Uterus (tissue), 4 donors: ENCODE data around the gene CALM1. TPM values are rescaled to one million over a fixed set of nuclear protein-coding genes. Genes with fewer than 3 reads are reported as not detected.

ENCODE experiments used
- DNase-seq, 2 donors: peaks; one replicate each; pipeline ENCODE4 v3.0.0-alpha.2; 2019 to 2020
- H3K27ac ChIP-seq, 2 donors: fragments of 200-600 bp; sonication (generic); 1 replicate in 1 of 2; 2 replicates in 1 of 2; pipeline ENCODE4 v1.5.1; 2016 to 2018
- H3K27me3 ChIP-seq, 2 donors: fragments of 200-600 bp; sonication (generic); one replicate each; pipeline ENCODE4 v1.5.1; 2018 to 2019; ENCODE audit warnings: control low read depth in 1 of 2
- H3K36me3 ChIP-seq, 2 donors: fragments of 200-600 bp; sonication (generic); one replicate each; pipeline ENCODE4 v1.5.1; 2019; ENCODE audit warnings: control low read depth in 1 of 2
- H3K4me1 ChIP-seq, 2 donors: fragments of 200-600 bp; sonication (generic); one replicate each; pipeline ENCODE4 v1.5.1; 2018 to 2019; ENCODE audit warnings: control low read depth in 1 of 2
- H3K4me3 ChIP-seq, 2 donors: fragments of 200-600 bp; sonication (generic); 1 replicate in 1 of 2; 2 replicates in 1 of 2; pipeline ENCODE4 v1.5.1; 2018 to 2019; ENCODE audit warnings: mild to moderate bottlenecking in 1 of 2
- H3K9me3 ChIP-seq, 2 donors: fragments of 200-600 bp; sonication (generic); one replicate each; pipeline ENCODE4 v1.5.1; 2019; ENCODE audit warnings: control low read depth in 1 of 2
- CTCF ChIP-seq, 4 experiments: fragments of 200-600 bp in 2 of 4; fragments of 450-650 bp in 2 of 4; sonication (generic) in 2 of 4; IDR thresholded peaks; one replicate each; pipeline ENCODE4 v1.5.1; 2016 to 2019; ENCODE audit warnings: antibody characterized with exemption in 4 of 4, mild to moderate bottlenecking in 2 of 4, moderate library complexity in 1 of 4
- POLR2A ChIP-seq, 2 donors: fragments of 450-650 bp; IDR thresholded peaks; one replicate each; pipeline ENCODE4 v1.6.1; 2016; ENCODE audit warnings: antibody characterized with exemption in 2 of 2, mild to moderate bottlenecking in 1 of 2, moderate library complexity in 1 of 2
- intact Hi-C: fragments of 100-400 bp; cut with DNase I; formaldehyde crosslinking; loops from one replicate; pipeline ENCODE4 v1.15.1; 2023; ENCODE audit warnings: low total_unique reads
- total RNA-seq, 4 donors: library from RNA; depleted of rRNA in 3 of 4; stranded (reverse); fragments of >200 nt in 3 of 4; gene quantifications; one replicate each; pipeline versions ENCODE4 v1.1.0 to v1.2.4, GENCODE V29; 2014 to 2023
- donor health status: DM: yes; HTN: yes; CAD: no.

CALM1 gene
- total RNA-seq, 4 donors from 2014 or later: 155 to 248 (median 201) TPM

- H3K27ac ChIP-seq: no peak overlapping the region
- intact Hi-C loops: no loop called here
- TF ChIP-seq CTCF (IDR thresholded peaks at IDR 0.05) (no peak), POLR2A (IDR thresholded peaks at IDR 0.05) (no peak)
- no peak overlapping the region for H3K4me3 ChIP-seq
- no peaks in the 10 kb centered on the region for H3K9me3 ChIP-seq
- H3K36me3 ChIP-seq: no peaks in the 10 kb centered on the region
- DNase-seq: no peak
- H3K27me3 ChIP-seq: no peaks in the 10 kb centered on the region
- H3K4me1 ChIP-seq: no peaks in the 10 kb centered on the region
Measured at GRCh38 chr14:90368946-90369721, 27.7 kb upstream of the CALM1 start.

- DNase-seq: no peak
- intact Hi-C loops: no loop called here
Measured at GRCh38 chr14:90373887-90374286, 22.9 kb upstream of the CALM1 start.

GRCh38 chr14:90374813-90375212, 22.0 kb upstream of the CALM1 start:
- no peaks in the 10 kb centered on the region for H3K4me1 ChIP-seq
- H3K4me3 ChIP-seq: no peak overlapping the region
- no peaks in the 10 kb centered on the region for H3K27me3 ChIP-seq
- intact Hi-C loops: no loop called here
- no peak overlapping the region for H3K27ac ChIP-seq
- no peaks in the 10 kb centered on the region for H3K36me3 ChIP-seq
- no peak for DNase-seq
- TF ChIP-seq CTCF (IDR thresholded peaks at IDR 0.05) (no peak), POLR2A (IDR thresholded peaks at IDR 0.05) (no peak)
- no peaks in the 10 kb centered on the region for H3K9me3 ChIP-seq

More at GRCh38 chr14:90373887-90374286, 22.9 kb upstream of the CALM1 start:
- TF ChIP-seq CTCF (IDR thresholded peaks at IDR 0.05): no peak
- TF ChIP-seq POLR2A (IDR thresholded peaks at IDR 0.05): no peak
- H3K27ac ChIP-seq: no peak overlapping the region
- no peaks in the 10 kb centered on the region for H3K27me3 ChIP-seq
- no peak overlapping the region for H3K4me3 ChIP-seq
- no peaks in the 10 kb centered on the region for H3K36me3 ChIP-seq
- H3K4me1 ChIP-seq: no peaks in the 10 kb centered on the region
- no peaks in the 10 kb centered on the region for H3K9me3 ChIP-seq

DNA sequence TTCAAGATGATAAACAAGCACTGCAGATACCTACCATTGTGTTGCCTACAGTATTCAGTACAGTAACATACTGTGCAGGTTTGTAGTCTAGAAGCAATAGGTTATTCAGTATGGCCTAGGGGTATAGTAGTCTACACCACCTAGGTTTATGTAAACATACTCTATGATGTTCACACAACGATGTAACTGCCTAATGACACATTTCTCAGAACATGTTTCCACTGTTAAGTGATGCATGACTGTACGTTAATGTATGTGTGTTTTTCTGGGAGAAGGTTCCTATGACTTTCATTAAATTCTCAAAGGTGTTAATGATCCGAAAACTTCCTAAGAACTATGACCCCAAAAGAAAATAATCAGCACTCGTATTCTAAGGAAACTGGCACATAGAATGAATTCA, 20.9 kb upstream of the CALM1 start:
- Histone ChIP-seq H3K27me3 (no peaks in the 10 kb centered on the region), H3K9me3 (no peaks in the 10 kb centered on the region), H3K4me3 (no peak overlapping the region), H3K4me1 (no peaks in the 10 kb centered on the region), H3K27ac (no peak overlapping the region), H3K36me3 (no peaks in the 10 kb centered on the region)
- intact Hi-C loops: no loop called here
- no peak for DNase-seq
- TF ChIP-seq CTCF (IDR thresholded peaks at IDR 0.05) (no peak), POLR2A (IDR thresholded peaks at IDR 0.05) (no peak)

DNA sequence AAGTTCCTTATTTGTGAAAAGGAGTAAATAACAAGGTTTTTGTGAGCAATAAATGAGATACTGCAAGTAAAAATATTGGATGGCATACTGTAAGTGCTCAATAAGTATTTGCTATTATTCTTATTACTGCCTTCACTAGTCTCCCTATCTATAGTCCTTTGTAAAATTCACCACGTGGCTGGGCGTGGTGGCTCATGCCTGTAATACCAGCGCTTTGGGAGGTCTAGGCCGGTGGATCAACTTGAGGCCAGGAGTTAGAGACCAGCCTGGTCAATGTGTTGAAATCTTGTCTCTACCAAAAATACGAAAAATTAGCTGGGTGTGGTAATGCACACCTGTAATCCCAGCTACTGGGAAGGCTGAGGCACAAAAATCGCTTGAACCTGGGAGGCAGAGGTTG, 18.6 kb upstream of the CALM1 start:
- no peak overlapping the region for H3K27ac ChIP-seq
- no peaks in the 10 kb centered on the region for H3K27me3 ChIP-seq

More for the DNA sequence above, 18.6 kb upstream of the CALM1 start:
- Histone ChIP-seq H3K9me3 (no peaks in the 10 kb centered on the region), H3K36me3 (no peaks in the 10 kb centered on the region), H3K4me3 (no peak overlapping the region), H3K4me1 (peaks cover 0 to 6% of the 10 kb centered on the region in 2 donors)
- intact Hi-C loops: no loop called here
- DNase-seq: no peak
- TF ChIP-seq POLR2A (IDR thresholded peaks at IDR 0.05) (no peak), CTCF (IDR thresholded peaks at IDR 0.05) (no peak)
